Endodermal cell (in vitro differentiated cells): ENCODE results near the gene TEX54. TPM values are rescaled to one million over a fixed set of nuclear protein-coding genes. Genes with fewer than 3 reads are reported as not detected.
"Not testable (repeated sequence)": the region's sequence is repeated elsewhere in the genome, so short reads cannot be mapped to it uniquely, and the experiment has no call there.

Experiments
- DNase-seq: peaks from one replicate; pipeline ENCODE4 v3.0.0-alpha.2; 2017
- H3K27ac ChIP-seq: 2 replicates; pipeline ENCODE4 v1.5.1; 2013; ENCODE audit warnings: mild to moderate bottlenecking, low read depth, low read length, moderate library complexity
- H3K27me3 ChIP-seq: 2 replicates; pipeline ENCODE4 v1.6.1; 2013; ENCODE audit warnings: mild to moderate bottlenecking, low read length, moderate library complexity; ENCODE audit not compliant: insufficient read depth, control insufficient read depth, poor library complexity, severe bottlenecking
- H3K36me3 ChIP-seq: 2 replicates; pipeline ENCODE4 v1.7.0; 2013; ENCODE audit warnings: mild to moderate bottlenecking, low read length, moderate library complexity; ENCODE audit not compliant: control insufficient read depth, insufficient read depth
- H3K4me1 ChIP-seq: one replicate; pipeline ENCODE4 v1.7.0; 2013; ENCODE audit warnings: low read length; ENCODE audit not compliant: control insufficient read depth, insufficient read depth
- H3K4me3 ChIP-seq: 2 replicates; pipeline ENCODE4 v1.5.1; 2013; ENCODE audit warnings: mild to moderate bottlenecking, low read length, moderate library complexity
- H3K9ac ChIP-seq: 2 replicates; pipeline ENCODE4 v1.6.1; 2013; ENCODE audit warnings: mild to moderate bottlenecking, low read length, moderate library complexity; ENCODE audit not compliant: poor library complexity, severe bottlenecking; ENCODE audit errors: extremely low read depth
- H3K9me3 ChIP-seq: 2 replicates; pipeline ENCODE4 v1.6.1; 2013; ENCODE audit warnings: mild to moderate bottlenecking, low read length, moderate library complexity; ENCODE audit not compliant: control insufficient read depth
- H3K27ac Mint-ChIP-seq: 2 replicates; pipeline ENCODE4 v1.8.0; 2020; ENCODE audit warnings: mixed read lengths
- H3K27me3 Mint-ChIP-seq: 2 replicates; pipeline ENCODE4 v1.8.0; 2021; ENCODE audit warnings: mild to moderate bottlenecking, mixed read lengths; ENCODE audit not compliant: insufficient read depth
- H3K36me3 Mint-ChIP-seq: 2 replicates; pipeline ENCODE4 v1.8.0; 2020; ENCODE audit warnings: low read depth, mixed read lengths
- H3K4me1 Mint-ChIP-seq: 2 replicates; pipeline ENCODE4 v1.8.0; 2020; ENCODE audit warnings: mixed read lengths
- H3K4me3 Mint-ChIP-seq: 2 replicates; pipeline ENCODE4 v1.8.0; 2020; ENCODE audit warnings: mild to moderate bottlenecking, moderate library complexity, mixed read lengths
- H3K9me3 Mint-ChIP-seq: 2 replicates; pipeline ENCODE4 v1.8.0; 2020; ENCODE audit warnings: mild to moderate bottlenecking, mixed read lengths
- WGBS, 2 experiments: methylation state at CpG; one replicate each; pipeline versions ENCODE4 v1.1.5 to v1.1.7; 2013; ENCODE audit warnings: missing lambda C conversion rate in 2 of 2, mixed read lengths in 1 of 2; ENCODE audit not compliant: insufficient coverage in 1 of 2, insufficient read length in 1 of 2; 5-methylcytosine and 5-hydroxymethylcytosine counted together
- total RNA-seq, 2 donors: library from RNA; stranded (reverse); fragmentation: NEBNext Ultra II Directional in 1 of 2; extraction: Animal tissue kit (Norgen Biotek cat#: 25700) in 1 of 2; gene quantifications; 2 replicates in 1 of 2; 3 replicates in 1 of 2; pipeline ENCODE4 v1.2.1, GENCODE V29; 2021
- TF ChIP-seq, protein P1 (sequence below): fragments of 200-600 bp; sonication (generic); conservative IDR thresholded peaks from 2 replicates; pipeline ENCODE4 v1.5.0; 2021; ENCODE audit warnings: antibody characterized with exemption, mild to moderate bottlenecking

TEX54 gene
- total RNA-seq, 2 donors from 2014 or later, result not detected

DNA sequence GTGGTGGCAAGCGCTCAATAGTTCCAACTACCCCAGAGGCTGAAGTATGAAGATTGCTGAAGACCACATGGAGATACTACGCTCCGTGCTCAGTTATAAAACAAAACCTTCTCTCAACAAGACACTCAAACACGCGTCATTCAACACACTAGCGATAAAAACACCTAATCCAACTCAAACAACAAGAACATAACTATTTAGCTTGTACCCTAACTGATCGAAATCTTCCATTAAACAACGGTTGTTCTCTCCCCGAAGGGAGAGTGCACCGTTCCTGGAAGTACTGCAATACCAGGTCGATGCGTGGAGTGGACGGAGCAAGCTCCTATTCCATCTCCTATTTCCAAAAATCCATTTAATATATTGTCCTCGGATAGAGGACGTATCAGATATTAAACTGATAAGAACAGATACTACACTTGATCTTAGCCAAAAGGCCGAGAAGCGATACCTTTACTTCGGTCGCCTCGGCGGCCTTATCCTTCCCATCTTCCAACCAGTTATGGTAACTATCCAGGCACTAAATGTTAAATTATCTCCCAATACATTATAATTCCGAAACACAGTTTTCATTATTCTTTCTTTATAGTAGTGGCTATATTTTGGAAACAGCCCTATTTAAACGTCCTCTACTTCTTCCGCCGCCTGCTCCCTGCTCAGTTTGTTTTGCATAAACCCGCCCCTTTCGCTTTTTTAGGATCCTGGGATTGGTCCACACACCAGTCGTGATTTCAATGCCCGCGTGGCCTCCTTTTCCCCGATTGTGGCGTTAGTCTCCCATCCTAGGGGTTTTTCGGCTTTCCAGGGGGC is 8.9 kb upstream of the TEX54 start:
- H3K4me1 ChIP-seq, result no peaks in the 10 kb centered on the region
- no peak overlapping the region for H3K4me3 Mint-ChIP-seq
- H3K4me3 ChIP-seq, result peak overlapping the region; percentile 76
- no peaks in the 10 kb centered on the region for H3K27me3 ChIP-seq
- peaks cover 7% of the 10 kb centered on the region for H3K9me3 Mint-ChIP-seq
- no peak overlapping the region for H3K27ac Mint-ChIP-seq
- WGBS, 2 experiments, result 0% methylated on average over 21 to 32 of the region's 33 CpGs
- peak; percentile 91 for DNase-seq
- H3K9me3 ChIP-seq, result peaks cover 5% of the 10 kb centered on the region
- peak overlapping the region; percentile 100 for H3K27ac ChIP-seq
- peak overlapping the region; percentile 91 for H3K9ac ChIP-seq
- no peaks in the 10 kb centered on the region for H3K27me3 Mint-ChIP-seq
- peaks cover 9% of the 10 kb centered on the region for H3K36me3 ChIP-seq
- peaks cover 6% of the 10 kb centered on the region for H3K4me1 Mint-ChIP-seq
- TF ChIP-seq, protein P1, sequence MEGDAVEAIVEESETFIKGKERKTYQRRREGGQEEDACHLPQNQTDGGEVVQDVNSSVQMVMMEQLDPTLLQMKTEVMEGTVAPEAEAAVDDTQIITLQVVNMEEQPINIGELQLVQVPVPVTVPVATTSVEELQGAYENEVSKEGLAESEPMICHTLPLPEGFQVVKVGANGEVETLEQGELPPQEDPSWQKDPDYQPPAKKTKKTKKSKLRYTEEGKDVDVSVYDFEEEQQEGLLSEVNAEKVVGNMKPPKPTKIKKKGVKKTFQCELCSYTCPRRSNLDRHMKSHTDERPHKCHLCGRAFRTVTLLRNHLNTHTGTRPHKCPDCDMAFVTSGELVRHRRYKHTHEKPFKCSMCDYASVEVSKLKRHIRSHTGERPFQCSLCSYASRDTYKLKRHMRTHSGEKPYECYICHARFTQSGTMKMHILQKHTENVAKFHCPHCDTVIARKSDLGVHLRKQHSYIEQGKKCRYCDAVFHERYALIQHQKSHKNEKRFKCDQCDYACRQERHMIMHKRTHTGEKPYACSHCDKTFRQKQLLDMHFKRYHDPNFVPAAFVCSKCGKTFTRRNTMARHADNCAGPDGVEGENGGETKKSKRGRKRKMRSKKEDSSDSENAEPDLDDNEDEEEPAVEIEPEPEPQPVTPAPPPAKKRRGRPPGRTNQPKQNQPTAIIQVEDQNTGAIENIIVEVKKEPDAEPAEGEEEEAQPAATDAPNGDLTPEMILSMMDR, result no peak
- peaks cover 9% of the 10 kb centered on the region for H3K36me3 Mint-ChIP-seq

DNA sequence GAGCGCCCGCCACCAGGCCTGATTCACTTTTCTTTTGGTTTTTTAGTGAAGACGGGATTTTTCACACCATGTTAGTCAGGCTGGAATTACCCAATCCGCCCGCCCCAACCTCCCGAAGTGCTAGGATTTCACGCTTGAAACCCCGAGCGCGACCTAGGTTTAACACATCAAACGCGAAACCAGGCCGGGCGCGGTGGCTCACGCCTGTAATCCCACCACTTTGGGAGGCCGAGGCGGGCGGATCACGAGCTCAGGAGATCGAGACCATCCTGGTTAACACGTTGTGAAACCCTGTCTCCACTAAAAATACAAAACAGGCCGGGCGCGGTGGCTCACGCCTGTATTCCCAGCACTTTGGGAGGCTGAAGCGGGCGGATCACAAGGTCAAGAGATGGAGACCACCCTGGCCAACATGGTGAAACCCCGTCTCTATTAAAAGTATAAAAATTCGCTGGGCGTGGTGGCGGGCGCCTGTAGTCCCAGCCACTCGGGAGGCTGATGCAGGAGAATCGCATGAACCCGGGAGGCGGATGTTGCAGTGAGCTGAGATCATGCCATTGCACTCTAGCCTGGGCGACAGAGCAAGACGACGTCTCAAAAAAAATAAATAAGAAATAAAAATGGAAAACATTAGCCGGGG is 8.2 kb upstream of the TEX54 start:
- not testable (repeated sequence) for H3K27me3 ChIP-seq, H3K4me3 Mint-ChIP-seq, H3K9me3 ChIP-seq, H3K9me3 Mint-ChIP-seq, H3K27me3 Mint-ChIP-seq, H3K4me1 Mint-ChIP-seq, H3K4me1 ChIP-seq, H3K27ac Mint-ChIP-seq
- H3K27ac ChIP-seq, result peak overlapping the region; percentile 100
- H3K36me3 Mint-ChIP-seq, result peaks cover 14% of the 10 kb centered on the region
- peak; percentile 93 for DNase-seq
- peaks cover 16% of the 10 kb centered on the region for H3K36me3 ChIP-seq
- peak overlapping the region; percentile 86 for H3K9ac ChIP-seq
- peak overlapping the region; percentile 98 for H3K4me3 ChIP-seq
- WGBS, 2 experiments, result 1 to 2% methylated on average over 30 to 41 of the region's 41 CpGs

DNA sequence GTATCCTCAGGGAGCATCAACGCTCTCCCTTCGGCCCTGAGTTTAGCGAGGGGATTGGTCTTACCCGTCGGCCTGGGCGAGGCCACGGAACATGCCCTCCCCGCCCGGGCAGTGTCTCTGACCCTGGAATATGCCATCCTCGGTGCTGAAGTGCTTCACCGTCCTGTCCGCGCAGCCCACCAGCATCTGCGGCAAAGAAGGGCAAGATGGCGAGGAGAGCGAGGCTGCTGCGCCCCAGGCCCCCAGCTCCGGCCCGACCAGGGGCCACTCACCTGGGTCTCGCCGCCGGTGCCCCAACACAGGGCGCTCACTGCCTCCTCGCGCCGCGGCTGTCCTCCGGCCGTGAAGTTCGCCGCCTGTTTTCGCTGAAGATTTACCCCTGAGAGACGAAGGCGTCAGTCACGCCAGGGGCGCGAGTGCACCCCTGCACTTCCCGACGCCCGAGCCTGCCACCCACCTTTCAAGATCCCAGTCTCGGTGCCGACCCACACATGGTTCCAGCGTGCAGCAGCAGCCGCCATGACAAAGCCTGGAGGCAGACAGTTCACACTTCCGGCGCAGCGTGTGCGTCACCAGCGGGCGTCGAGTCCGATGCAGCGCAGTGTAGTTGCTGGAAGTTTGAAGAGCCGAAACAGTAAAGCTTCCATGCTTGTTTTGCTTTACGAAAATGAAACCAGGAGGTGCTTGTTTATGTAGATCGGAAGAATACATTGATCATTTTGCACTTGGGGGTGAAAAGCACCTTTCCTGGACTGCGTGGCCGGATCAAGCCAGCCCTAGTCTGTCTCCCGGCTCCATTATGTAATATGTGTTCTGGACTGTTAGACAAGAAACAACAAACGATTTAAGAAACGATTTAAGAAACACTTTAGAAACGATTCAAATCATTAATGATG is 6.7 kb upstream of the TEX54 start, which contains the start of gene WDR74:
Gene WDR74, minus strand, starts transcription at position 541 of the 896 bp plus-strand sequence. Its CDS starts 20 bp downstream, at position 521.
- Mint-ChIP-seq H3K27me3 (no peaks in the 10 kb centered on the region), H3K36me3 (peaks cover 29% of the 10 kb centered on the region)

More for the DNA sequence above, 6.7 kb upstream of the TEX54 start, which contains the start of gene WDR74:
- Histone ChIP-seq H3K36me3 (peaks cover 31% of the 10 kb centered on the region), H3K4me3 (peak within 1 kb of the TSS; percentile 98), H3K27me3 (no peaks in the 10 kb centered on the region), H3K27ac (peak within 1 kb of the TSS; percentile 100), H3K9ac (peak within 1 kb of the TSS; percentile 86), H3K4me1 (no peaks in the 10 kb centered on the region), H3K9me3 (no peaks in the 10 kb centered on the region)
- peak; percentile 95 for DNase-seq
- Mint-ChIP-seq H3K27ac (no peak within 1 kb of the TSS), H3K4me1 (peaks cover 6% of the 10 kb centered on the region), H3K9me3 (no peaks in the 10 kb centered on the region), H3K4me3 (no peak within 1 kb of the TSS)
- 0% methylated on average over 49 to 62 of the region's 62 CpGs for WGBS, 2 experiments
- TF ChIP-seq, protein P1, result no peak
